ENCODE measurements around the gene DTX2. TPM values are rescaled to one million over a fixed set of nuclear protein-coding genes. Genes with fewer than 3 reads are reported as not detected.
"Not testable (repeated sequence)": the region's sequence is repeated elsewhere in the genome, so short reads cannot be mapped to it uniquely, and the experiment has no call there.

The DTX2 gene
- total and polyA plus RNA-seq, 2 experiments from 2014 or later, result 36.1 to 77.9 TPM

- not testable (repeated sequence) for H3K79me2 ChIP-seq (replicated peaks; ENCODE audit: insufficient read depth); H3K36me3 ChIP-seq (ENCODE audit: insufficient read depth); H3K4me2 ChIP-seq; H3K9me2 ChIP-seq (ENCODE audit: insufficient read depth); H3K27me3 ChIP-seq (ENCODE audit: insufficient read depth); H3F3A ChIP-seq (replicated peaks; ENCODE audit: low read depth); H3K4me3 ChIP-seq; H2AFZ ChIP-seq; H3K4me1 ChIP-seq (ENCODE audit: insufficient read depth); H4K20me1 ChIP-seq (replicated peaks; ENCODE audit: insufficient read depth); DNase-seq (ENCODE audit: low spot score); H3K27ac Mint-ChIP-seq; H3K27me3 Mint-ChIP-seq (ENCODE audit: insufficient read depth, low read depth, poor library complexity); H3K4me3 Mint-ChIP-seq; ATAC-seq; H3K27ac ChIP-seq (ENCODE audit: low read depth); H3K9me3 Mint-ChIP-seq
- peaks cover 18% of the 10 kb centered on the region for H3K36me3 Mint-ChIP-seq (ENCODE audit: low read depth)
- peaks cover 11% of the 10 kb centered on the region for H3K4me1 Mint-ChIP-seq
These were observed 21.6 kb downstream of the DTX2 start for GRCh38 chr7:76483081-76483480.

- not testable (repeated sequence) for DNase-seq (ENCODE audit: low spot score); H3K4me1 ChIP-seq (ENCODE audit: insufficient read depth); H3F3A ChIP-seq (replicated peaks; ENCODE audit: low read depth); H2AFZ ChIP-seq; H4K20me1 ChIP-seq (replicated peaks; ENCODE audit: insufficient read depth); H3K79me2 ChIP-seq (replicated peaks; ENCODE audit: insufficient read depth); H3K27ac ChIP-seq (ENCODE audit: low read depth); H3K9me3 Mint-ChIP-seq; H3K4me3 Mint-ChIP-seq; H3K4me3 ChIP-seq; H3K27me3 ChIP-seq (ENCODE audit: insufficient read depth); H3K27me3 Mint-ChIP-seq (ENCODE audit: insufficient read depth, low read depth, poor library complexity); H3K27ac Mint-ChIP-seq; H3K4me2 ChIP-seq; H3K36me3 ChIP-seq (ENCODE audit: insufficient read depth); ATAC-seq; H3K9me2 ChIP-seq (ENCODE audit: insufficient read depth)
- Mint-ChIP-seq H3K4me1 (peaks cover 11% of the 10 kb centered on the region), H3K36me3 (ENCODE audit: low read depth) (peaks cover 18% of the 10 kb centered on the region)
These were observed 22.9 kb downstream of the DTX2 start for GRCh38 chr7:76484456-76484855.

GRCh38 chr7:76485822-76486610 is 24.5 kb downstream of the DTX2 start:
- H3K27ac ChIP-seq (ENCODE audit: low read depth); H3K27me3 ChIP-seq (ENCODE audit: insufficient read depth); H3K4me3 ChIP-seq; H3K4me2 ChIP-seq; DNase-seq (ENCODE audit: low spot score); H3K4me1 Mint-ChIP-seq; H3K4me3 Mint-ChIP-seq; H3F3A ChIP-seq (replicated peaks; ENCODE audit: low read depth); H3K36me3 ChIP-seq (ENCODE audit: insufficient read depth); H3K79me2 ChIP-seq (replicated peaks; ENCODE audit: insufficient read depth); H3K27me3 Mint-ChIP-seq (ENCODE audit: insufficient read depth, low read depth, poor library complexity); H3K9me3 Mint-ChIP-seq; H3K9me2 ChIP-seq (ENCODE audit: insufficient read depth); H2AFZ ChIP-seq; H4K20me1 ChIP-seq (replicated peaks; ENCODE audit: insufficient read depth); H3K4me1 ChIP-seq (ENCODE audit: insufficient read depth); H3K27ac Mint-ChIP-seq: not testable (repeated sequence)
- peaks cover 18% of the 10 kb centered on the region for H3K36me3 Mint-ChIP-seq (ENCODE audit: low read depth)
- peak; percentile 95 for ATAC-seq

- H3K9me2 ChIP-seq (ENCODE audit: insufficient read depth); H3K4me1 Mint-ChIP-seq; H3K4me3 ChIP-seq; H3K27me3 ChIP-seq (ENCODE audit: insufficient read depth); DNase-seq (ENCODE audit: low spot score); ATAC-seq; H4K20me1 ChIP-seq (replicated peaks; ENCODE audit: insufficient read depth); H3F3A ChIP-seq (replicated peaks; ENCODE audit: low read depth); H3K27me3 Mint-ChIP-seq (ENCODE audit: insufficient read depth, low read depth, poor library complexity); H2AFZ ChIP-seq; H3K27ac Mint-ChIP-seq; H3K79me2 ChIP-seq (replicated peaks; ENCODE audit: insufficient read depth); H3K27ac ChIP-seq (ENCODE audit: low read depth); H3K4me1 ChIP-seq (ENCODE audit: insufficient read depth); H3K9me3 Mint-ChIP-seq; H3K4me3 Mint-ChIP-seq; H3K4me2 ChIP-seq; H3K36me3 ChIP-seq (ENCODE audit: insufficient read depth): not testable (repeated sequence)
- H3K36me3 Mint-ChIP-seq (ENCODE audit: low read depth), result peaks cover 18% of the 10 kb centered on the region
These were observed 25.1 kb downstream of the DTX2 start for GRCh38 chr7:76486618-76487017.

GRCh38 chr7:76487969-76488368 is 26.5 kb downstream of the DTX2 start:
- H2AFZ ChIP-seq; H3K27me3 Mint-ChIP-seq (ENCODE audit: insufficient read depth, low read depth, poor library complexity); H3K9me3 Mint-ChIP-seq; H3K4me1 ChIP-seq (ENCODE audit: insufficient read depth); H3K4me1 Mint-ChIP-seq; H3K4me3 ChIP-seq; H3K79me2 ChIP-seq (replicated peaks; ENCODE audit: insufficient read depth); H3F3A ChIP-seq (replicated peaks; ENCODE audit: low read depth); H3K4me2 ChIP-seq; H4K20me1 ChIP-seq (replicated peaks; ENCODE audit: insufficient read depth); DNase-seq (ENCODE audit: low spot score); ATAC-seq; H3K9me2 ChIP-seq (ENCODE audit: insufficient read depth); H3K36me3 ChIP-seq (ENCODE audit: insufficient read depth); H3K4me3 Mint-ChIP-seq; H3K36me3 Mint-ChIP-seq (ENCODE audit: low read depth); H3K27me3 ChIP-seq (ENCODE audit: insufficient read depth); H3K27ac ChIP-seq (ENCODE audit: low read depth); H3K27ac Mint-ChIP-seq: not testable (repeated sequence)

GRCh38 chr7:76492139-76492538 is 30.6 kb downstream of the DTX2 start:
- not testable (repeated sequence) for H3K36me3 Mint-ChIP-seq (ENCODE audit: low read depth); H3K27me3 Mint-ChIP-seq (ENCODE audit: insufficient read depth, low read depth, poor library complexity)

More at GRCh38 chr7:76492139-76492538, 30.6 kb downstream of the DTX2 start:
- H3K4me1 Mint-ChIP-seq; H3K4me1 ChIP-seq (ENCODE audit: insufficient read depth); H3K4me3 ChIP-seq; ATAC-seq; DNase-seq (ENCODE audit: low spot score); H3K4me2 ChIP-seq; H3K9me3 Mint-ChIP-seq; H3K27ac ChIP-seq (ENCODE audit: low read depth); H3K36me3 ChIP-seq (ENCODE audit: insufficient read depth); H3K4me3 Mint-ChIP-seq; H4K20me1 ChIP-seq (replicated peaks; ENCODE audit: insufficient read depth); H2AFZ ChIP-seq; H3K9me2 ChIP-seq (ENCODE audit: insufficient read depth); H3K79me2 ChIP-seq (replicated peaks; ENCODE audit: insufficient read depth); H3K27me3 ChIP-seq (ENCODE audit: insufficient read depth); H3K27ac Mint-ChIP-seq; H3F3A ChIP-seq (replicated peaks; ENCODE audit: low read depth): not testable (repeated sequence)
